SH-SY5Y (cell line): ENCODE measurements around the gene PFKFB1.

Experiments used
- GATA2 ChIP-seq: IDR thresholded peaks from 2 replicates; pipeline ENCODE4 v1.6.1; 2011; ENCODE audit warnings: mild to moderate bottlenecking, low read depth, low read length
- GATA3 ChIP-seq: IDR thresholded peaks from 2 replicates; pipeline ENCODE4 v1.6.1; 2011; ENCODE audit warnings: low read depth, mild to moderate bottlenecking, low read length, moderate library complexity

- TF ChIP-seq GATA3 (no peak), GATA2 (no peak)
Observed at GRCh38 chrX:54933150-54933826, 60.7 kb downstream of the PFKFB1 start.
